GM21381 (cell line): ENCODE measurements around the gene OR9G4.

ENCODE experiments used
- ATAC-seq: cut with Tn5 transposase; IDR thresholded peaks from one replicate; pipeline ENCODE4 v1.9.1; 2021; ENCODE audit warnings: mild to moderate bottlenecking, moderate library complexity; ENCODE audit not compliant: unreplicated experiment

The OR9G4 gene

GRCh38 chr11:56748597-56748996, at the start of gene OR9G4:
Gene OR9G4 (minus strand): TSS chr11:56748697. CDS start chr11:56743766, 4,931 bp downstream.
- no peak for ATAC-seq

DNA sequence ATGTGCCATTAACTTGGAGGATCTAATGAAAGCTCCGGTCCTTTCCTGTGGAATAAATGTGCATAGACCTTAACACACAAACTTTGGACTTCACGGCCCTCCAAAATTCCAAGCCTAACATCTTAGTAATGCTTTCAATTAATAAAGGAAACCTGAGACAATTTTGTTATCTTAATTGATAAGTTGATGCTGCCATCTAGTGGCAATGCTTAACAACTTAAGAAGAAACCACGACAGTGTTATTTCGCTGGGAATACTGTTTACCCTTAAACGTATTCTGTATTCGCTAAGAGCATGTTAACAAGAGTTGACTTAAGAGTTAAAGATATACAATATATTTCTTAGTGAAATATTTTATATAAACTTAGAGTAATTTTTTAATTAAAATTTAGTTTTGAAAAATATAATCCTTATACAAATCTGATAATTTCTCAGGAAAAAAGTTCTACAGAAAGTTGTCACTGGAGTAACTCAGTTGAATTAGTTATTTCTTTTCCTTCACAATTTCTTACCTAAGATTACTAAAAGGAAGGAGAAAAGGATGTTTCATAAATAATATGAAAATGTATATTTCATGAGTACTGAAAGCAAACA, 35.0 kb upstream of the OR9G4 start:
- ATAC-seq: no peak

DNA sequence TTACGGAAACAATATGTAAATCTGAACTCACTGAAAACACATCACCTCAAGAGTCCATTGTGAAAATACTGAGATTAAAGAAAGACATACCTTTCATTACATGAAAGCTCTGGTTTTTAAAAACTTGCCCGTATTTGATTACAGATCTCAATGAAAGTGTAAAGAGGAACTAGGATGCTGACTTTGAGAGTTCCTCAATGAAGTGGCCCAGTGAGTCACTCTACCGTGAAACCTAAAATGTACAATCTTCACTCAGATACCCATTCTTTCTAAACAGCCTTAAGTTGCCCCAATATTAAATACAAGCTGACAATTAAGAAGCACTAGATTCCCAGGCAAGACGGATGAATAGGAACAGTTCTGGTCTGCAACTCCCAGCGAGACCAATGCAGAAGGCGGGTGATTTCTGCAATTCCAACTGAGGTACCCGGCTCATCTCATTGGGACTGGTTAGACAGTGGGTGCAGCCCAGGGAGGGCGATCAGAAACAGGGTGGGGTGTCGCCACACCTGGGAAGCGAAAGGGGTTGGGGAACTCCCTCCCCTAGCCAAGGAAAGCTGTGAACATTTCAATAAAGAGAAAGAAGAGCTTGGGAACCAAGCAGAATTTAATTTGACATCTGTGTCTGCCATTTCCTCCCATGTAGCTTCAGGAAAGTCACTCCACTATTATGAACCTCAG, 33.8 kb upstream of the OR9G4 start:
- ATAC-seq: no peak

DNA sequence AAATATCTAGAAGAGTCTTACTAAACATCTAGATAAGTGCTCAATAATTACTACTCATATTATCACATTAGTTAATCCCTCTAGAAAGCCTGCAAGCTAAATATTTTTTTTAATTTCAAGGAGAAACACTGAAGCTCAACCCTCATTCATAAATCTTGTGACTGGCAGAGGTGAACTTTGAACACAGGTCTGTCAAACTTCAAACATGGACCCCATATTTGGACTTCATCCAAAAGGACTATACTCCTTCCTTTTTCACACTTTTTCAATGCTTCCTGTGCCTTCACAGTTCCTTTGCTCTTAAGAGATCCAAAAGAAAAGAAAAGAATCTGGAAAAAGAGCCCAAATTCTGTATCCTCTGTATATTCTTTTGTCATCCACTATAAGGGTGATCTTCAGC, 28.3 kb upstream of the OR9G4 start:
- ATAC-seq: no peak

DNA sequence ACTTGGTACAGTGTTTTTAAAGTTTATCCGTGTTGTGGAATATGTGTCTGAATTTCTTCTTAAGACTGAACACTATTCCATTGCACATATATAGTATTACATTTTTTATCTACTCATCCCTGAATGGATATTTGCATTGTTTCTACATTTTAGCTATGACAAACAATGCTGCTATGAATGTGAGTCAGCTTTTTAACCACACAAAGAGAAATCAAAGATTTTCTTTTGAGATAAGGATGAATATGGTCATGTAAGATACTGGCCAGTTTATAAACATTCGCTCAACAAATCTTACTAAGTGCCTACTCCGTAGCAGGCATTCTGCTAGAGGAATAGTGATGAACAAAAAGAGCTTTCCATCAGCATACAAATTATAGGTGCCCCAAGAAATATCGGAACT, 16.5 kb upstream of the OR9G4 start:
- no peak for ATAC-seq

GRCh38 chr11:56751480-56751879, 3.0 kb upstream of the OR9G4 start:
- no peak for ATAC-seq

DNA sequence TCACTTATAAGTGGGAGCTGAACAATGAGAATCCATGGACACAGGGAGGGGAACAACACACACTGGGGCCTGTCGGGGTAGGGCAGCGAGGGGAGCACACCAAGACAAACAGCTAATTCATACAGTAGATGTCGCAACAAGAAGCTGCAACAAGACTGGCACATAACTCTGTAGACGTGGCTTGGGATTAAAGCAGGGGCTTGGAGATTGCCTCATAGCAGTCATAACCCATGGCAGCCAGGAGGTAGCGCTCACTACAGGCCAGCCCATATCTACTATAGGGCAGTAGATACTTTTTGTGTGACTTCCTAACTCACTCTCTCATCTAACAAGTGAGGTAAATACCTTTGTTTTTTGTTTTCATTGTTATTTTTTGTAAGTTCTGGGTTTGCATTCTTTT, 1.7 kb upstream of the OR9G4 start:
- no peak for ATAC-seq

GRCh38 chr11:56740886-56741285, 7.6 kb downstream of the OR9G4 start:
- no peak for ATAC-seq

DNA sequence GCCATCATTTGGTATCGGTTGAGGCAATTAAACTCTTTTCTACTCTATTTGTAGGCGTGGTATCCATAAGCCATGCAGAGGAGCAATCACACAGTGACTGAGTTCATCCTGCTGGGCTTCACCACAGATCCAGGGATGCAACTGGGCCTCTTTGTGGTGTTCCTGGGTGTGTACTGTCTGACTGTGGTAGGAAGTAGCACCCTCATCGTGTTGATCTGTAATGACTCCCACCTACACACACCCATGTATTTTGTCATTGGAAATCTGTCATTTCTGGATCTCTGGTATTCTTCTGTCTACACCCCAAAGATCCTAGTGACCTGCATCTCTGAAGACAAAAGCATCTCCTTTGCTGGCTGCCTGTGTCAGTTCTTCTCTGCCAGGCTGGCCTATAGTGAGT, 8.4 kb downstream of the OR9G4 start:
- no peak for ATAC-seq

DNA sequence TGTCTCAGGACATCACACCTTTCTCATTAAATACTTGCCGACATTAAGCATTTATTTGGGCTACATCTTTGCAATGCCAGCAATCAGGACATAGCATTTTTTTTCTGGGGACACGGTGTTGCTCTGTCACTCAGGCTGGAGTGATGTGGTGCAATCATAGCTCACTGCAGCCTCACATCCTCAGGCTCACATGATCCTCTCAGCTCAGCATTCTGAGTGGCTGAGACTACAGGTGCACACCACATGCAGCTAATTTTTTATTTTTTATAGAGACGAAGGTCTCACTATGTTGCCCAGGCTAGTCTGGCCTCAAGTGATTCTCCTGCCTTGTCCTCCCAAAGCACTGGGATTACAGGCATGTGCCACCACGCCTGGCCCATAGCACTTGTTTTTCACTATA, 28.0 kb downstream of the OR9G4 start:
- no peak for ATAC-seq

DNA sequence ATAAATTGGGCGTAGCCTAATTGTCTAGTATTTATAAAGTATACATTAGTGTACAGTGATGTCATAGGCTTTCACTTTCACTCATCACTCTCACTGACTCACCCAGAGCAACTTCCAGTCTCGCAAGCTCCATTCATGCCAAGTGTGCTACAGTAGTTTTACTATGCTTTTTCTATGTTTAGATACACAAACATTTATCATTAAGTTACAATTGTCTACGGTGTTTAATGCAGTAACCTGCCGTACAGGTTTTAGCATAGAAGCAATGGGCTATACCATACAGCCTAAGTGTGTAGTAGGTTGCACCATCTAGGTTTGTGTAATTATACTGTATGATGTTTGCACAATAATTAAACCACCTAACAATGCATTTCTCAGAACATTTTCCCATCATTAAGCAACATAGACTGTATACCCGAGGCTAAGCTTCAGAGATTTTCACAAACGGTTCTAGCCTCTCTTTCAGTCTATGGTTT, 32.1 kb downstream of the OR9G4 start:
- ATAC-seq: no peak

- no peak for ATAC-seq
Measured at GRCh38 chr11:56714206-56714605, 34.3 kb downstream of the OR9G4 start.

GRCh38 chr11:56706486-56706885, 42.0 kb downstream of the OR9G4 start:
- ATAC-seq: no peak

- ATAC-seq: no peak
Measured at GRCh38 chr11:56705784-56706396, 42.6 kb downstream of the OR9G4 start.

DNA sequence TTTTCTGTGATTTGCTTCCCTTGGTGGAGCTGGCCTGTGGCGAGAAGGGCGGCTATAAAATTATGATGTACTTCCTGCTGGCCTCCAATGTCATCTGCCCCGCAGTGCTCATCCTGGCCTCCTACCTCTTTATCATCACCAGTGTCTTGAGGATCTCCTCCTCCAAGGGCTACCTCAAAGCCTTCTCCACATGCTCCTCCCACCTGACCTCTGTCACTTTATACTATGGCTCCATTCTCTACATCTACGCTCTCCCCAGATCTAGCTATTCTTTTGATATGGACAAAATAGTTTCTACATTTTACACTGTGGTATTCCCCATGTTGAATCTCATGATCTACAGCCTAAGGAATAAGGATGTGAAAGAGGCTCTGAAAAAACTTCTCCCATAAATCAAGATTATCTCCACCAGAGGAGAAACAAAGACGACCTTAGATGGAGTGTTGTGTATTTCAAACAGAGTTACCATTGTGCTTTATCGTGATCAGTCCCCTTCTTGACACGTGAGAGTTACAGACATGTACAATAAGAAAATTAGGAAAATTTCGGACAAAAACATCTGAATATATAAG, 47.5 kb downstream of the OR9G4 start:
- ATAC-seq: no peak

DNA sequence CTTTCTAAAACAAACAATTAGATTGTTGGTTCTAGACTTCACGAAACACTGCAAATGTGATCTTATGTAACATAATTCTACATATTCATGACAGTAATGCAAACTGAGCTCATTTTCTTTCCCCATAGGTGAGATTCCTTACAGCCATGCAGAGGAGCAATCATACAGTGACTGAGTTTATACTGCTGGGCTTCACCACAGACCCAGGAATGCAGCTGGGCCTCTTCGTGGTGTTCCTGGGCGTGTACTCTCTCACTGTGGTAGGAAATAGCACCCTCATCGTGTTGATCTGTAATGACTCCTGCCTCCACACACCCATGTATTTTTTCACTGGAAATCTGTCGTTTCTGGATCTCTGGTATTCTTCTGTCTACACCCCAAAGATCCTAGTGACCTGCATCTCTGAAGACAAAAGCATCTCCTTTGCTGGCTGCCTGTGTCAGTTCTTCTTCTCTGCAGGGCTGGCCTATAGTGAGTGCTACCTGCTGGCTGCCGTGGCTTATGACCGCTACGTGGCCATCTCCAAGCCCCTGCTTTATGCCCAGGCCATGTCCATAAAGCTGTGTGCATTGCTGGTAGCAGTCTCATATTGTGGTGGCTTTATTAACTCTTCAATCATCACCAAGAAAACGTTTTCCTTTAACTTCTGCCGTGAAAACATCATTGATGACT, 48.1 kb downstream of the OR9G4 start:
- ATAC-seq: no peak

- ATAC-seq: no peak
Measured at GRCh38 chr11:56698795-56699194, 49.7 kb downstream of the OR9G4 start, which contains the start of gene OR9G1. Gene OR9G1 (plus strand): TSS chr11:56699095. CDS start chr11:56700388, 1,293 bp downstream.

DNA sequence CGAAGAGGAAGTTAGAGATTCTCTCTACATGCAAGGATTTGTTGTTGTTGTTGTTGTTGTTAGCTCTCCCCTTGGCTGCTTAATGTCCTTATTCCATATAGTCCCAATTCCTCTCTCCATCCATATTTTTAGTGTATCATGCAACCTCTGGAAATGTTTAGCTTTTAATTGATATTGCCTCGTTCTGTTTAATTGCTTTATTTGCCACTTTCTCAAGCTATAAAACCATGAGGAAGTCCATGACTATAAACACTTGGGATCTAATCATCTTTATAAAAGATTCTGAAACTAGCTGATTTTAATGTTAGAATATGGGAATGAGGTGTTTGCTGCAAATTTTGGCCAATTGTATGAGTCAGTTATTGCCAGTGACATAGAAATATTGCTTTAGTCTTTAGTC, 55.1 kb downstream of the OR9G4 start:
- ATAC-seq: no peak
